Neural cell (in vitro differentiated cells): ENCODE results near the gene SYNGR1. TPM values are rescaled to one million over a fixed set of nuclear protein-coding genes. Genes with fewer than 3 reads are reported as not detected.

Source experiments
- H2AFZ ChIP-seq: fragments of 200-600, 300-800 bp; sonication (generic), shearing (Covaris generic); 2 replicates; pipeline ENCODE4 v1.6.0; 2014; ENCODE audit warnings: low read depth, mild to moderate bottlenecking, antibody characterized with exemption, low read length, moderate library complexity
- H3F3A ChIP-seq: fragments of 200-600 bp; shearing (Covaris generic); 2 replicates; pipeline ENCODE4 v1.6.1; 2016; ENCODE audit warnings: mild to moderate bottlenecking, moderate library complexity, mixed read lengths, antibody characterized with exemption, low read length; ENCODE audit not compliant: insufficient read depth, poor library complexity, severe bottlenecking
- H3K27ac ChIP-seq: fragments of 200-600, 300-800 bp; sonication (generic), shearing (Covaris generic); 2 replicates; pipeline ENCODE4 v1.5.1; 2014; ENCODE audit warnings: mild to moderate bottlenecking, low read length, moderate library complexity
- H3K27me3 ChIP-seq: fragments of 300-800, 200-600 bp; sonication (generic), shearing (Covaris generic); 2 replicates; pipeline ENCODE4 v1.6.0; 2014; ENCODE audit warnings: mild to moderate bottlenecking, low read depth, low read length, moderate library complexity; ENCODE audit not compliant: insufficient read depth
- H3K36me3 ChIP-seq: fragments of 300-800, 200-600 bp; sonication (generic), shearing (Covaris generic); 2 replicates; pipeline ENCODE4 v1.5.1; 2014; ENCODE audit warnings: mild to moderate bottlenecking, antibody characterized with exemption, low read length, moderate library complexity; ENCODE audit not compliant: insufficient read depth
- H3K4me2 ChIP-seq: fragments of 300-800, 200-600 bp; sonication (generic), shearing (Covaris generic); 2 replicates; pipeline ENCODE4 v1.6.0; 2014; ENCODE audit warnings: mild to moderate bottlenecking, low read length
- H3K4me3 ChIP-seq: fragments of 300-800, 200-600 bp; sonication (generic), shearing (Covaris generic); 2 replicates; pipeline ENCODE4 v1.5.1; 2014; ENCODE audit warnings: mild to moderate bottlenecking, low read length, moderate library complexity
- H3K79me2 ChIP-seq: fragments of 200-600 bp; shearing (Covaris generic); replicated peaks from 2 replicates; pipeline ENCODE4 v1.6.0; 2014; ENCODE audit warnings: mild to moderate bottlenecking, low read length, moderate library complexity; ENCODE audit not compliant: insufficient read depth
- H3K9ac ChIP-seq: fragments of 300-800, 200-600 bp; sonication (generic), shearing (Covaris generic); 2 replicates; pipeline ENCODE4 v1.6.1; 2016; ENCODE audit warnings: mild to moderate bottlenecking, low read length, mixed read lengths
- H3K9me2 ChIP-seq: fragments of 200-600 bp; shearing (Covaris generic); 2 replicates; pipeline ENCODE4 v1.6.1; 2016; ENCODE audit warnings: mild to moderate bottlenecking, low read length, mixed read lengths; ENCODE audit not compliant: insufficient read depth
- H3K9me3 ChIP-seq: fragments of 200-600, 300-800 bp; sonication (generic), shearing (Covaris generic); 2 replicates; pipeline ENCODE4 v1.6.1; 2016; ENCODE audit warnings: mild to moderate bottlenecking, mixed run types, low read length, moderate library complexity, mixed read lengths
- H4K20me1 ChIP-seq: fragments of 200-600 bp; shearing (Covaris generic); 2 replicates; pipeline ENCODE4 v1.6.1; 2016; ENCODE audit warnings: mild to moderate bottlenecking, mixed run types; ENCODE audit not compliant: insufficient read depth
- CTCF ChIP-seq: fragments of 450-650 bp; IDR thresholded peaks from 2 replicates; pipeline ENCODE4 v1.5.1; 2014; ENCODE audit warnings: antibody characterized with exemption, mild to moderate bottlenecking, moderate library complexity; ENCODE audit not compliant: poor library complexity, severe bottlenecking
- EP300 ChIP-seq: fragments of 450-650 bp; conservative IDR thresholded peaks from 2 replicates; pipeline ENCODE4 v1.6.1; 2014; ENCODE audit warnings: antibody characterized with exemption, mild to moderate bottlenecking, moderate library complexity; ENCODE audit not compliant: poor library complexity, severe bottlenecking
- EZH2 ChIP-seq: fragments of 200-600, 300-800 bp; shearing (Covaris generic), sonication (generic); IDR thresholded peaks from 2 replicates; pipeline ENCODE4 v1.6.1; 2014; ENCODE audit warnings: antibody characterized with exemption, low read length, borderline replicate concordance, mild to moderate bottlenecking; ENCODE audit not compliant: insufficient read depth, poor library complexity, severe bottlenecking
- MXI1 ChIP-seq: fragments of 450-650 bp; conservative IDR thresholded peaks from 2 replicates; pipeline ENCODE4 v1.6.1; 2014; ENCODE audit warnings: antibody characterized with exemption, mild to moderate bottlenecking; ENCODE audit not compliant: poor library complexity, severe bottlenecking
- POLR2AphosphoS5 ChIP-seq: IDR thresholded peaks from 2 replicates; pipeline ENCODE4 v1.6.1; 2012
- RAD21 ChIP-seq: fragments of 450-650 bp; conservative IDR thresholded peaks from 2 replicates; pipeline ENCODE4 v1.6.1; 2014; ENCODE audit warnings: antibody characterized with exemption, mild to moderate bottlenecking, moderate library complexity
- SMC3 ChIP-seq: fragments of 450-650 bp; conservative IDR thresholded peaks from 2 replicates; pipeline ENCODE4 v1.6.1; 2014; ENCODE audit warnings: antibody characterized with exemption, mild to moderate bottlenecking, moderate library complexity; ENCODE audit not compliant: poor library complexity
- TAF1 ChIP-seq: IDR thresholded peaks from 2 replicates; pipeline ENCODE4 v1.6.1; 2012; ENCODE audit warnings: low read depth
- polyA plus RNA-seq: library from polyadenylated mRNA; depleted of rRNA; stranded (reverse); fragments of >200 nt; gene quantifications from 2 replicates; pipeline ENCODE4 v1.2.3, GENCODE V29; 2014
- TF ChIP-seq, protein P1 (sequence below): IDR thresholded peaks from 2 replicates; pipeline ENCODE4 v1.6.1; 2012; ENCODE audit warnings: borderline replicate concordance

SYNGR1 gene
- polyA plus RNA-seq, 1 donor from 2014 or later = 68.4 TPM

DNA sequence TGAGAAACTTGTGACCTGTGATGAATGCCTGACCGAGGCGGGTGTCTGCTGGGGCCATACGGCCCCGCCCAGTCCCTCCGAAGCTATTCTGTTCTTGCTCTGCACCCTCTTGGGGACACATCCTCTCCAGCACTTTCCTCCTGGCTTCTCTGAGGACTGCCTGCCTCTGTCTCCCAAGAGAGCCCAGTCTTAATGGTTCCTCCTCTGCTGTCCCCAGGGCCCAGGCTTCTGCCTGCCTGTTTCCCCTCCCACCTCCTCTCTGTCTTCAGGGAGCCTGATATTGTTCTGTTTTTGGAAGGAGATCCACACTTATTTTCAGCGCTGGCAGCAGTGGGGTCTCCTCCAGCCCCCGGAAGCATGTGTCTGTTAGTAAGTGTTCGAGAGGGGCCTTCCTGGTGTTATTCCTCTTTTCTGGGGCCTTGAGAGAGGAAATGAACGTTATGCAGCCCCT lies 18.7 kb downstream of the SYNGR1 start:
- H3F3A ChIP-seq = no peaks in the 10 kb centered on the region
- no peaks in the 10 kb centered on the region for H3K36me3 ChIP-seq
- no peaks in the 10 kb centered on the region for H3K9me2 ChIP-seq
- no peak overlapping the region for H2AFZ ChIP-seq
- no peak overlapping the region for H3K4me3 ChIP-seq
- H3K27ac ChIP-seq = no peak overlapping the region
- no peaks in the 10 kb centered on the region for H3K79me2 ChIP-seq
- TF ChIP-seq EZH2 (no peak), RAD21 (no peak), POLR2AphosphoS5 (no peak), TAF1 (no peak)
- no peak overlapping the region for H3K9ac ChIP-seq
- no peaks in the 10 kb centered on the region for H4K20me1 ChIP-seq
- no peak overlapping the region for H3K4me2 ChIP-seq
- no peaks in the 10 kb centered on the region for H3K9me3 ChIP-seq
- H3K27me3 ChIP-seq = no peaks in the 10 kb centered on the region

- H3K9me3 ChIP-seq = no peaks in the 10 kb centered on the region
- no peak overlapping the region for H3K4me3 ChIP-seq
- H3K79me2 ChIP-seq = no peaks in the 10 kb centered on the region
- H2AFZ ChIP-seq = no peak overlapping the region
- no peaks in the 10 kb centered on the region for H3F3A ChIP-seq
- H3K9ac ChIP-seq = no peak overlapping the region
- H3K27me3 ChIP-seq = no peaks in the 10 kb centered on the region
- H3K27ac ChIP-seq = no peak overlapping the region
- TF ChIP-seq SMC3 = no peak
- no peak for TF ChIP-seq RAD21
- no peak for TF ChIP-seq POLR2AphosphoS5
- TF ChIP-seq, protein P1, sequence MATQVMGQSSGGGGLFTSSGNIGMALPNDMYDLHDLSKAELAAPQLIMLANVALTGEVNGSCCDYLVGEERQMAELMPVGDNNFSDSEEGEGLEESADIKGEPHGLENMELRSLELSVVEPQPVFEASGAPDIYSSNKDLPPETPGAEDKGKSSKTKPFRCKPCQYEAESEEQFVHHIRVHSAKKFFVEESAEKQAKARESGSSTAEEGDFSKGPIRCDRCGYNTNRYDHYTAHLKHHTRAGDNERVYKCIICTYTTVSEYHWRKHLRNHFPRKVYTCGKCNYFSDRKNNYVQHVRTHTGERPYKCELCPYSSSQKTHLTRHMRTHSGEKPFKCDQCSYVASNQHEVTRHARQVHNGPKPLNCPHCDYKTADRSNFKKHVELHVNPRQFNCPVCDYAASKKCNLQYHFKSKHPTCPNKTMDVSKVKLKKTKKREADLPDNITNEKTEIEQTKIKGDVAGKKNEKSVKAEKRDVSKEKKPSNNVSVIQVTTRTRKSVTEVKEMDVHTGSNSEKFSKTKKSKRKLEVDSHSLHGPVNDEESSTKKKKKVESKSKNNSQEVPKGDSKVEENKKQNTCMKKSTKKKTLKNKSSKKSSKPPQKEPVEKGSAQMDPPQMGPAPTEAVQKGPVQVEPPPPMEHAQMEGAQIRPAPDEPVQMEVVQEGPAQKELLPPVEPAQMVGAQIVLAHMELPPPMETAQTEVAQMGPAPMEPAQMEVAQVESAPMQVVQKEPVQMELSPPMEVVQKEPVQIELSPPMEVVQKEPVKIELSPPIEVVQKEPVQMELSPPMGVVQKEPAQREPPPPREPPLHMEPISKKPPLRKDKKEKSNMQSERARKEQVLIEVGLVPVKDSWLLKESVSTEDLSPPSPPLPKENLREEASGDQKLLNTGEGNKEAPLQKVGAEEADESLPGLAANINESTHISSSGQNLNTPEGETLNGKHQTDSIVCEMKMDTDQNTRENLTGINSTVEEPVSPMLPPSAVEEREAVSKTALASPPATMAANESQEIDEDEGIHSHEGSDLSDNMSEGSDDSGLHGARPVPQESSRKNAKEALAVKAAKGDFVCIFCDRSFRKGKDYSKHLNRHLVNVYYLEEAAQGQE = no peak
- no peak for TF ChIP-seq MXI1
- TF ChIP-seq CTCF = no peak
- no peak for TF ChIP-seq TAF1
- no peak for TF ChIP-seq EP300
- TF ChIP-seq EZH2 = no peak
- H3K36me3 ChIP-seq = no peaks in the 10 kb centered on the region
- no peak overlapping the region for H3K4me2 ChIP-seq
- H4K20me1 ChIP-seq = no peaks in the 10 kb centered on the region
- no peaks in the 10 kb centered on the region for H3K9me2 ChIP-seq
Measured at GRCh38 chr22:39369186-39369585, 19.4 kb downstream of the SYNGR1 start.
